SKM-1 (cell line): ENCODE measurements around the gene LEP.
"Not testable (repeated sequence)": the region's sequence is repeated elsewhere in the genome, so short reads cannot be mapped to it uniquely, and the experiment has no call there.

Experiments
- DNase-seq: peaks from one replicate; lab custom pipeline; 2025; ENCODE audit not compliant: unreplicated experiment; lab: John Stamatoyannopoulos, UW

Gene LEP

DNA sequence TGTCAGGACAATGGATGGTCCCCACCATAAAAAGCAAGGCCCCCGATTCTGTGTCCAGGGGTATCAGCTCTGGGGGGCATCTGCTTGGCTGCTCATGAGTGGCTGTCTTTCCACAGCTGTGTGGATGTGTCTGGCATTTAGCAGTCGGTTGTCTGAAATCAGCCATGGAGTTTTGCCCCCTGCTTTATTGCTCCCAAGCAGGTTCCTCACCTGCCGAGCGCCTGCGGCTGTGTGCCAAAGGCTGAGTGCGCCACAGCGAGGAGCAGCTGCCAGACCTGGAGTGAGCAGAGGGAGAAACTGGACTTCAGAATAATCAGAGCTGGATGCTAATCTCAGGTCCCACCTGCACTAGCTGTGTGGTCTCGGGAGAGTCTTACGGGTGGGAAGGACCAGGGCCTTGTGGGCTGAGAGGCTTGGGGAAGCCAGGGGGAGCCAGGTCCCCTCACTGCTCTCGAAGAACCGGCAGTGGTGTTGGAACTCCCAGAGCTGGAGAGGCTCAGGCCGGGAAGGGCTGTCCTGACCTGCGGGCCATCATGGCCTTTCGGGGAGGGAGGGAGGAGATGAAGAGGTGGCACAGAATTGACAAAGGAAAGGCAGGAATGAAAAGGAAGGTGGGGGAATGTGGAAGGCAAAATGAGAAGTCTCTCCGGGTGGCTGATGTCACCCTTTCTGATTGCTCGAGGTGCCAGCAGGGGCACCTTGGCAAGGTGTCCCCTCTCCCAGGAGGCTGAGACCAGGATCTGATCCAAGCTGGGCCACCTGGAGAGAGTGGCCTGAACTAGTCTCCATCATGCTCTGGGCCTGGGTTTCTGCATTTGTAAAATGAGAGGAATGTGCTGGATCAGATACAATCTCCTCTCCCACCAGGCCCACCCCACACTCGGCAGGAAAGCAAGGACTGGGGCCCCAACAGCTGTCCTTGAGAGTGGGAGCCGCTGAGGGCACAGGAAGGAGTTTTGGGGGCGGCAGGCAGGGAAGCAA is 30.2 kb upstream of the LEP start:
- no peak for DNase-seq

DNA sequence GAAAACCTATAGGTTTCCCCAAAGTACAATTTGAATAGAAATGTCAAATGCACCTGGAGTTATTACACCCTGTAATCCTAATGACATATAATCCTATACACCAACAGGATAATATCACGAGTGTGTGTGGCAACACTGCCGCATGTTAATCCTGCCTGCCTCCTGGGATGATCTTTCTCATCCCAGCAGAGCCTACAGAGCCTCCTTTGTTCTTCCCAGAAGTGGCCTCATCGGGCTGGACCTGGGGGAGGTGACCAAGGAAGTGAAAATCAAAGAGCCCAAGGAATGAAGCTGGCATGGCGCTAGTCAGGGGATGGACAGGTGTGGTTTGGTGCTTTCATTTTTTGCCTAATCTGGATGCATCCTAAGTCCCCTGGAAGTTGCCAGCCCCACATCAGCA is 29.5 kb upstream of the LEP start:
- DNase-seq: no peak

DNA sequence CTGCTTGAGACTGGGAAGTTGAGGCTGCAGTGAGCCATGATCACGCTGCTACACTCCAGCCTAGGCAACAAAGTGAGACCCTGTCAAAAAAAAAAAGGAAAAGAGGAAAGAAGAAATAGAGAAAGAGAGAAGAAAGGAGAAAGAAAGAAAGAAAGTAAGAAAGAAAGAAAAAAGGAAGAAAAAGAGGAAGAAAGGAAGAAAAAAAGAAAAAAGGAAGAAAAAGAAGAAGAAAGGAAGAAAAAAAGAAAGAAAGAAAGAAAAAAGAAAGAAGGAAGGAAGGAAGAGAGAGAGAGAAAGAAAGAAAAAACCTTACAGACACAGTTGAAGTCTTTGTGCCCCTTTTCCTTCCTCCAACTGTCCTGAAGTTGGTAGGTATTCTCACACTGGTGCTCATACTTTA is 26.6 kb upstream of the LEP start:
- no peak for DNase-seq

DNA sequence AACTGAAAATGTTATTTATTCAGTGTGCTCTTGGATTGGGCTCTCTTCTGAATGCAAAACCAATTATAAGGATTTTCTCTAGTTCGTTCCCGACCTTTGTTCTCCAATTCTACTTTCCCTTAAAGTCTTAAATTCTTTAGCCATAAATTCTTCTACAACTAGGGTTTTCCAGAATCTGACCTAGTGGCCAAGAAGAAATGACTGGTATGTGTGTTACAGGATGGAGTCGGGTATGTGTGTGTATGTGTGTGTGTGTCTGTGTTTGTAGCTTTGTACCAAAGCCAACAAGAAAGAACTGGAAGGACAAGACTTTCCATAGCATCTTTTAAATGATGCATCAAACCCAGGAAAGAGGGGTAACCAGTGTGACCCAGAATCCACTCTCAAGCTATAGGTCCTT is 25.8 kb upstream of the LEP start:
- DNase-seq: no peak

DNA sequence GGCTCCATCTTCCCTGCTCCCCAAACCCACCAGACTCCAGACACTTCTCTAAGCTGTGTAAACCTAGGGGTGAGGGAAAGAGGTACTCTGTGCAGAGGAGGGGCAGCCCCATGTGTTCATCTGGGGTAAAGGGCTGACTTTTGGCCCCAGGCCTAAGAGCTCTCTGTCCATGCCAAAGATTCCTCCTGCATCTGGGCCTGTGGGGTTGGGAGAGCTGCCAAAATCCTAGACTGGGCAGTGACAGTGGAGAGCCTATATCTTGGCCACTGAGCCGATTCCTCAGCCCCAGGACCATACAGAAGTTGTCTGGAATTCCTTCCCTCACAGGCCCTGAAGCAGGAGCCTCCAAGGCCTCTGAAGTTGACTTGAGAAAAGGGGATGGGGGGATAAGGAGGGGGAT is 25.3 kb upstream of the LEP start:
- DNase-seq: no peak

DNA sequence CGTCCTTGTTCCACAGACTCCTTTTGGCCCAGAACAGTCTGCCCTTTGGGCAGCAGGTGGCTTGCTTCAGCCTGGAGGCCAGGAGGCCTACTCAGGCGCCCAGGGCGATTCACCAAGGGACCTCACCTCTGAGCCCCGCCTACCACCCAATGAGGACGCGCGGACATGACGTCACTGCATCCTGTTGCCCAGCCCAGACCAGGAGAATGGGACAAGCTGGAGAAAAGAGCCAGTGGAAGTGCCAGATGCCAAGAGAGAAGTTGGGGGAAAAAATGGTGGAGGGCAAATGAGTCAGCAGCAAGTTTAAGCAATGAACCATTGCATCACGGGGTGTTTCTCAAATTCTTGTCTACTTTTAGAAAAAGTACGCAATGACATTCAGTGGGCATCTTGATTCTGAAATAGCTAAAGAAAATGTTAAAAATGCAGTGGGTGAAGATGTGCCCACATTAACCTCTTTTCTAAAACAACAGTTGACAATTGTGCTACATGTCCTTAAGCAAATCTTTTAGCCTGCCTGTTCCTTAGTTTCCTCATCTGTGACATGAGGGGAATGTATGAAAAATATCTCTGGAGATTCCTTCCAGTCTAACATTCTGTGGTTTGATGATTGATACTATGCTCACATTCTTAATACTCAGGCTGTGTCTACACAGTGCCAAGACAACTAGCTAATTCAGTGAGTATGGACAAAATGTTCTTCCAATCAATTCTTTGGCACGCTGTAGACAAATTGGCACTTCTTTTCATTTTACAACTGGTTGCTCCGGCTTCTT is 23.9 kb upstream of the LEP start:
- DNase-seq: peak; percentile 97

DNA sequence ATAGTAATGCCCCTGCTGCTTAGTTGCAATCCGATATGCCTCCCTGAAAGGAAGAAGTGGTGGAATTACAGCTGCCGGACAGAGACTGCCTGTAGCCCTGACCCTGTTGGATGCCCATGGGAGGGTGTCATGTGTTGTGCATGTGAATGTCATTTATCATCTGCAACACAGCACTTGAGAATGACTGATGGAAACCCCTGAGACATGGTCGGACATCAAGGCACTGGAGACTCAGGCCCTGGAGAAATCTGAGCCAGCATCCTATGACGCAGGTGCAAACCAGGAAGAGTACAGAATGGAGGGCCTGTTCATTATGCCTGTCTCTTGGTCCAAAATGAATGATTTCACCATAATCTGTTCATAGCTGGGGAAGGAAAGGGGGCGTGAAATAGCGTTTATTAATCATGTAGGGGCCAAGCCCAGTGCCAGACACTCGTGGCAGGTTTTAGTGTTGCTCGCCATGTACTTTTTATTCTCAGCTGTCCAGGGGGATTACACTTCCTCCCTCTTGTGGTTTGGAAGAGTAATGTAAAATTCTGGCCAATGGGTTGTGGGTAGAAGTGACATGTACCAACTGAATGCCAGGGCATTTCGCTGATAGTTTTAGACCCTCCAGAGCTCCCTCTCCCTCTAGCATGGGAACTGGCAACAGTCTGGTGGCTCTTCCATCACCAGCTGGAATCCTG is 23.0 kb upstream of the LEP start:
- DNase-seq: no peak

DNA sequence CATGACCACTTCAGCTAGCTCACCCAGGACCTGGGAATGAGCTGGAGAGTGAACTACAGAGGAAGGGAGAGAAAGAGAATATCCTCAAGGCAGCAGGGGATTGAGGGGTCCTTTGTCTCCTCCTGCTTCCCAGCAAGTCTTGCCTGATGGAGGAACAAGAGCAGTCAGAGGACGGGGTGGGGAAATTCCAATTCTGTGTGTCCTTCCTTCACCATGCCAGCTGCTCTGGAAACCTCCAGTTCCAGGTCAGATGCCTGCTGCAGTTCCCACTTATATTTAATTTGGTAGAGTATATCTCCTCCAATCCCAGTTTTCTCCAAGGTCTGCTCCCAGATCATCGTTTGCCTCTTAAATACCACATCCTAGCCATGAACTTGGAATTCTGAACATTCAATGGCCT is 21.4 kb upstream of the LEP start:
- no peak for DNase-seq

DNA sequence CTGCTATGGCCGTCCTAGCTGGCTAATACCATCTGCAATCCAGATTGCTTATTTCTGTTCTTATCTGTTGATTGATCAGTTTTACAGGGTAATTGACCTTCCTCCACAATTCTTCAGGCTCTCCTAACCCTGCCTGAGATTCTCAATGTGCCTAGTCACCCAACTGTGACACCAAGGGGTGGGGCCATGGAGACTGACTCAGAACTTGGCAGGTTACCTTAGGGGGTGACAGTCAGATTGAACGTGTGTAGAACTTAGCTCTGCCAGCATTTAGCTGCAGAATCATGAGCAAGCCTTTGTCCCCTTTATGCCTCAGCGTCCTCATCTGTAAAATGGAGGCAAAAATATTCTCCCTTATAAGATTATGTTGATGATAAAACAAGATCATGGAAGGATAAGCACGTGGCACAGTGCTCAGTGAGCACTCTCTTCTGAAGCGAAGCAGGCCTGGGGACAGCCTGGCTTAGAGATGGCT is 19.1 kb upstream of the LEP start:
- DNase-seq: no peak

DNA sequence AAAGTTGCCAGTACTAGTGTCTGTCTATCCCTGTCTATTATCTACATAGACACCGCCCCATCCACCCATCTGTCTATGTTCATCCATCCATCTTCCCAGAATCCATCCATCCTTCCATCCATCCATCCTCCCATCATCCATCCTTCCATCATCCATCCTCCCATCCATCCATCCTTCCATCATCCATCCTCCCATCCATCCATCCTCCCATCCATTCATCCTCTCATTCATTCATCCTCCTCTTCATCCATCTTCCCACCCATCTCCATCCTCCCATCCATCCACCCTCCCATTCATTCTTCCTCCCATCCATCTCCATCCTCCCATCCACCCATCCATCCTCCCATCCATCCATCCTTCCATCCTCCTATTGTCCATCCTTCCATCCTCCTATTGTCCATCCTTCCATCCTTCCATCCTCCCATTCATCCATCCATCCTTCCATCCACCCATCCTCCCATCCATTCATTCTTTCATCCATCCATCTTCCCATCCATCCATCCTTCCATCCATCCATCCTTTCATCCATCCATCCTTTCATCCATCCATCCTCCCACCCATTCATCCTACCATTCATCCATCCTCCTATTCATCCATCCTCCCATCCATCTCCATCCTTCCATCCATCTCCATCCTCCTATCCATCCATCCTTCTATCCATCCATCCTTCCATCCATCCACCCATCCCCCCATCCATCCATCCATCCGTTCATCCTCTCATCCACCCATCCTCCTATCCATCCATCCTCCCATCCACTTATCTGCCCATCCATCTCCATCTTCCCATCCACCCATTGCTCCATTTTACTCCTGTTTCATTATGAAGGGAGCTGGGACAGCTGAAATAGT is 14.7 kb upstream of the LEP start:
- DNase-seq: no peak

DNA sequence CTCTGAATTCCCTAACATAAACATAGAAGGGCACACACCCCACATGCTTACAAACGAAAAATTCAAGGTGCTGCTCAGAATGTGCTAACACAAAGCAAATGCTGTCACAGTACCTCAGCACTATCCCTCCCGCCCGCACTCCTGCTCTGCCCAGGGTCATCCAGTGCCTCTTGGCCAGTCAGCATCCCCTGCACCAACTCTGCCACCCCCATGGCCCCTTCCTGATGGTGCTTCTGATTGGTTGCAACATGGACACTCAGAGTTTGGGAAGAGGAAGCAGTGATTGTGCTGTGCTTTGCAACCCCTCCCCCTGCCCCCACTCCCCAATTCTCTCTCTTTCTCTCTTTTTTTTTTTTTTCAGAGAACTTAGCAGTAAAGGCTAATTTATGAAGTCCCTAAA is 13.8 kb upstream of the LEP start:
- DNase-seq: no peak

DNA sequence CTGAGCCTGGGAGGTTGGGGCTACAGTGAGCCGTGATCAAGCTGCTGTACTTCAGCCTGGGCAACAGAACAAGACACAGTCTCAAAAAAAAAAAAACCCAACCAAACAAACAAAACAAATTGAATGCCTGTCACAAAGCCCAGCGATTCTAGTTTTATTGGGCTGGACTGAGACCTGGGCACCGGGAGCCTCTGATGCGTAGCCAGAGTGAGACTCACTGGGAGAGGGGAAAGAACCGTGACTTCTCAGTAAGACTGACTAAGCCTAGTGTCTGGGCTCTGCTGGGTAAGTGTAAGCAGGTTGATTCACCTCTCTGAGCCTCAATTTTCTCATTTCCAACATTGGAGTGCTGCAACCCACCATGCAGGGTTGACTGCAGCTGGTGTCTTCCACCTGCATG is 10.1 kb upstream of the LEP start:
- DNase-seq: no peak

DNA sequence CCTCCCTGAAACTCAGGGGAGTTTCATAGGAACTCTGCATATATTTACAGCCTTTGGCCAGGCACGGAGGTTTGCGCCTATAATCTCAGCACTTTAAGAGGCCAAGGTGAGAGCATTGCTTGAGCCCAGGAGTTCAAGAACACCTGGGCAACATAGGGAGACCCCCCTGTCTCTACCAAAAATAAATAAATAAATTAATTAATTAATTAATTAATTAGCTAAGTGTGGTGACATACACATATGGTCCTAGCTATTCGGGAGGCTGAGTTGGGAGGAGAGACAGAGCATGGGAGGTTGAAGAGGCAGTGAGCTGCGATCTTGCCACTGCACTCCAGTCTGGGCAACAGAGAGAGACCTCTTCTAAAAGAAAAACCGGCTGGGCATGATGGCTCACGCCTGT is 9.4 kb upstream of the LEP start:
- no peak for DNase-seq

DNA sequence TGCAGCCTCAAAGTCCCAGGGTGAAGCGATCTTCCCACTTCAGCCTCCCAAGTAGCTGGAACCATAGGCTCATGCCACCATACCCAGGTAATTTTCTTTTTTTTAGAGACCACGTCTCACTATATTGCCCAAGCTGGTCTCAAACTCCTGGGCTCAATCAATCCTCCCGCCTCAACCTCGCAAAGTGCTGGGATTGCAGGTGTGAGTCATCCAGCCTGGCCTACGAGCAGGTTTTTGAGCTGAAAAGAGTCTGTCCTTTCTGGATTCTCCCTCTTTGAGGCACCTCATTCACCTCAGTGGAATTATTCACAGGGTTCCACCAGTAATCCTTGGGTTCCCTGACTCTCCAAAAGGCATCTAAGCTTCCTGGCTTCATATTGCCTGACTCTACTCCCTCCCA is 7.6 kb upstream of the LEP start:
- DNase-seq: no peak

DNA sequence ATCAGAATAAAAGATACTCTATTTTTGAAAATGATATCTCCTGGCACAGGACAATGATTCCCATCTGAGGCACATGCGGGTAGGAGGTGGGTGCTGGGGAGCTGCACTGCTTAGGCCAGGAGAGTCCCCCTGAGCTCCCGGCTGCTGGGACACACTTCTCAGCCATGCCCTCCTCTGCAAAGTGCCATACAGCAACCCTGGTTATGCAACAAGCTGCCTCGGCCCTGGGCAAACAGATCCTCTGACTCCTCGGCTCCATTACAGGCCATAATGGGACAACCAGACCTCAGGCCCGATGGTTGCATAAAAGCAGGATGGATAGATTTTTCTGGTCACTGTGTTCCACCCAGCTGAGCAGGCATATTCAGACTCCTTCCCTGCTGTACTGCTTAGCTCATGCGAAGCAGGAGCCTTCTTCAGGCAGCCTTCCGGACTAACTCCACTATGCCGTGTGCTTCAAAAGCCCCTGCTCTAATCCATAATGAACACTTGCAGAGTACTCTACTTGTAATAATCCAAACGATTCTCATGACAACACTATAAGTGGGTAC is 6.5 kb upstream of the LEP start:
- no peak for DNase-seq

DNA sequence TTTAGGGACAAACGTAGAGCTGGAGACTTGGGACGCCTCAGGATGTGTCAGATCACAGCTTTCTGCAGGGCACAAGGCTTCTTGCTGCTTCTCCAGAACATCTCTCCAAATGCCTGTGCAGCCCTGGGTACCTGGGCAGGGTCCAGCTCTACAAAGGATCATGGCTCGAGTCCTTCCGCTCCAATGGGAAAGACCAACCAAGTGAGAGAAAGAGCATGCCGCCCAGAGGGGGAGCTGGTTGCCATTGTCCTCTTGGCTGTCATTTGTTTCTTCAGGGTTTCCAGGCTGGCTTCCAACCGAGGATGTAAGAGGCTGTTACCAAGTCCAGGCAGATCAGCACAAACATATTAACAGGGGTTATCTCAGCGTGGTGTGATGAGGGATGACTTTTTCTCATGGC is 5.6 kb upstream of the LEP start:
- no peak for DNase-seq

DNA sequence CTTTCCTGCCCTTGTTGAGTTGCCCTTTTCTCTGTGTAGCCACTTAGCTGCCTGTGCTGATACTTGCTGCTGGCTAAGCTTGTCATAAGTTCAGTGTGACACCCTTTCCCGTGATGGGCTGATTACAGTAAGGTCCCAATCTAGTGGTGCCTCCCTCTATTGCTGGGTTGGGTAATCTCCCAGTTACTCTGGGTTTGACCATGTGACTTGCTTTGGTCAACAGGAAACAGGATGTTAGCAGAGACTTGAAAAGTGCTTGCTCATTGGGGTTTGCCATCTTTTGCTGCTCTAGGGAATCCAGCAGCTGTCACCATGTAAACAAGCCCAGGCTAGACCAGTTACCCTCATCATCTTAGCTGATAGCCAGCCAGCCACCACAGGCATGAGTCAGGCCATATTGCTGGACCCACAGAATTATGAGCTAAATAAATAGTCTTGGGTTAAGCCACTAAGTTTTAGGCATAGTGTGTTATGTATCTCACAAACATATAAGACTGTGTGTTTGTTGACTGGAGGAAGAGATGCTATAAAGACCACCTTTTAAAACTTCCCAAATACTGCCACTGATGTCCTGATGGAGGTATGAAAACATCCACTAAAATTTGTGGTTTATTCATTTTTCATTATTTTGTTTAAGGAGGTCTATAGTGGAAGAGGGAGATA is 4.0 kb upstream of the LEP start:
- peak; percentile 89 for DNase-seq

DNA sequence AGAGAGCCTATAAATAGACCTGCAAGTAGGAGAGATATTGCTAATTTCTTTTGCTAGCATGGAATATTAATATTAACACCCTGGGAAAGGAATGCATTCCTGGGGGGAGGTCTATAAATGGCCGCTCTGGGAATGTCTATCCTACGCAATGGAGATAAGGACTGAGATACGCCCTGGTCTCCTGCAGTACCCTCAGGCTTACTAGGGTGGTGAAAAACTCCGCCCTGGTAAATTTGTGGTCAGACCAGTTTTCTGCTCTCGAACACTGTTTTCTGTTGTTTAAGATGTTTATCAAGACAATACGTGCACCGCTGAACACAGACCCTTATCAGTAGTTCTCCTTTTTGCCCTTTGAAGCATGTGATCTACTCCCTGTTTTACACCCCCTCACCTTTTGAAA is 1.9 kb upstream of the LEP start:
- DNase-seq: not testable (repeated sequence)

DNA sequence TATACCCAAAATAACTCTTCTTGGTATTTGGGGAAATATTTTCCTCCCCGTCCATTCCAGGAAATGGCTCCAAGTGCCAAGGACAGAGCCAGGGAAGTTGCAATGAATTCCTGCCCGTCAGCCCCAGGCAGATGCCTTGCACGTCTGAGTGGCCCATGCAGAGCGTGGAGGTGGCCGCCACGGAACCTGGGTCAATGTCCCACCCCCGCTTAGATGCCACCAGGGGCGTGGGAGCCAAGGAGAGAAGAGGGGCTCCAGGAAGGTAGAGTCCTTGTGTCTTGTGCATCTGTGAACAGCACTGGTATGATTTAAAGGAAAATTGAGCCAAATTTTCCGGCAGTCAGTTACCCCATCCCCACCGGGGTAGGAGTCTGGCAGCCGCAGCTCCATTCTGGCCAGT is 1.6 kb downstream of the LEP start:
- DNase-seq: no peak

DNA sequence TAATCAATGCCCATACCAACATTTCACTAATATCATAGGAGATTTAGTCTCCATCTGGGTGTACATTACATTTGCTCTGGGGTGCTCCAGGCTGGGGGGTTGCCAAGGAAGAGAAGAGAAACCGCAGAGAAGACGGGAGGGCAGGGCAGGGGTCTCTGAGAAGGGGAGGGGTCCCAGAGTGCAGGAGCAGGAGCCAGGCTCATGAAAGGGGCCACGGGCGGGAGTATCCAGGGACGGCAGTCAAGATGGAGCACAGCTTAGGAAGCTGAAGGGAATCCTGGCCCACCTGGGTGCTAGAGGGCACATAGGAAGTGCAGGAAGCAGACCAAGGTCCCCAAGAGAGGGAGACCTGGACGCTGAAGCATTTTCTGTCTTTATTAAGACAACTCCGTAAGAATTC is 2.2 kb downstream of the LEP start:
- no peak for DNase-seq
